Stimulated activated CD4-positive, alpha-beta T cell treated with anti-CD3 and anti-CD28 coated beads, Interleukin-2, amount 100 ng/mL, for 24 hours (primary cell): ENCODE data around the gene C10orf71.
A peak's percentile ranks its signal among the peaks of the same experiment; 100 is the strongest.

Source experiments
- DNase-seq, 2 donors: peaks; one replicate each; pipeline ENCODE4 v3.0.0-alpha.2; 2020

C10orf71 gene

GRCh38 chr10:49273082-49273465 is 25.9 kb upstream of the C10orf71 start:
- no peak for DNase-seq

- no peak for DNase-seq
Measured at GRCh38 chr10:49273626-49274025, 25.3 kb upstream of the C10orf71 start.

GRCh38 chr10:49274886-49275285 is 24.1 kb upstream of the C10orf71 start:
- no peak for DNase-seq

GRCh38 chr10:49275896-49276295 is 23.1 kb upstream of the C10orf71 start:
- DNase-seq, result no peak

GRCh38 chr10:49276596-49276995 is 22.4 kb upstream of the C10orf71 start:
- no peak for DNase-seq

GRCh38 chr10:49277973-49278372 is 21.0 kb upstream of the C10orf71 start:
- no peak for DNase-seq

- DNase-seq, result no peak
Measured at GRCh38 chr10:49278497-49278981, 20.4 kb upstream of the C10orf71 start.

GRCh38 chr10:49279015-49279880 is 19.7 kb upstream of the C10orf71 start:
- DNase-seq, result no peak

GRCh38 chr10:49280001-49280408 is 19.0 kb upstream of the C10orf71 start:
- no peak for DNase-seq

- DNase-seq, result peak in 1 of 2 donors; percentile 15
Measured at GRCh38 chr10:49281461-49281860, 17.5 kb upstream of the C10orf71 start.

- no peak for DNase-seq
Measured at GRCh38 chr10:49282306-49282705, 16.7 kb upstream of the C10orf71 start.

GRCh38 chr10:49282879-49283341 is 16.1 kb upstream of the C10orf71 start:
- no peak for DNase-seq

GRCh38 chr10:49283491-49283890 is 15.5 kb upstream of the C10orf71 start:
- DNase-seq, result no peak

GRCh38 chr10:49284356-49284755 is 14.6 kb upstream of the C10orf71 start:
- DNase-seq, result no peak

GRCh38 chr10:49285232-49285631 is 13.7 kb upstream of the C10orf71 start:
- DNase-seq, result no peak

- DNase-seq, result no peak
Measured at GRCh38 chr10:49286686-49287085, 12.3 kb upstream of the C10orf71 start.

- no peak for DNase-seq
Measured at GRCh38 chr10:49287689-49288340, 11.2 kb upstream of the C10orf71 start.

GRCh38 chr10:49288341-49289065 is 10.5 kb upstream of the C10orf71 start:
- no peak for DNase-seq

- DNase-seq, result no peak
Measured at GRCh38 chr10:49289480-49289879, 9.5 kb upstream of the C10orf71 start.

GRCh38 chr10:49290131-49290530 is 8.8 kb upstream of the C10orf71 start:
- no peak for DNase-seq

- no peak for DNase-seq
Measured at GRCh38 chr10:49290607-49291006, 8.4 kb upstream of the C10orf71 start.

GRCh38 chr10:49292565-49293207 is 6.3 kb upstream of the C10orf71 start:
- DNase-seq, result no peak

GRCh38 chr10:49293208-49293603 is 5.8 kb upstream of the C10orf71 start:
- DNase-seq, result no peak
